Fibroblast of skin of right quadriceps (primary cell): ENCODE data around the gene NCKAP5.
"Not testable (repeated sequence)": the region's sequence is repeated elsewhere in the genome, so short reads cannot be mapped to it uniquely, and the experiment has no call there.

ENCODE experiments used
- DNase-seq: peaks from one replicate; pipeline ENCODE4 v3.0.0-alpha.2; 2013

NCKAP5 gene

DNA sequence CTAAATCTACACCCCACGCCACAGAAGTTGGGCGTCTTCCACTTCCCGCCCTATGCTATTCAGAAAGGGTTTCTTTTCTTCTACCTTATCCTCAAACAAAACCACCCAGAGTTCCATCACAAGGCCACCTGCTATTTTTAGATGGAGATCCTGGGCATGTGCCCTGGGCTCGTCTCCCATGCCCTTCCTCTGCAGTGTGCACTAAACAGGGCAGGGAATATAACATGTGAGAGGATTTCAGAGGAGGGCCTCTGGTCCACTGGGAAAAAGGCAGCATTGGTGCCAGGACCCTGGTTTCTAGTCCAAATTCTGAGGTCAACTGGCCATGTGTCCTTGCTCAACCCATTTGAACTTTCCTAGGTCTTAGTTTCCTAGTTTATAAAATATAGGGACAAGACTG is 320.0 kb downstream of the NCKAP5 start:
- no peak for DNase-seq

DNA sequence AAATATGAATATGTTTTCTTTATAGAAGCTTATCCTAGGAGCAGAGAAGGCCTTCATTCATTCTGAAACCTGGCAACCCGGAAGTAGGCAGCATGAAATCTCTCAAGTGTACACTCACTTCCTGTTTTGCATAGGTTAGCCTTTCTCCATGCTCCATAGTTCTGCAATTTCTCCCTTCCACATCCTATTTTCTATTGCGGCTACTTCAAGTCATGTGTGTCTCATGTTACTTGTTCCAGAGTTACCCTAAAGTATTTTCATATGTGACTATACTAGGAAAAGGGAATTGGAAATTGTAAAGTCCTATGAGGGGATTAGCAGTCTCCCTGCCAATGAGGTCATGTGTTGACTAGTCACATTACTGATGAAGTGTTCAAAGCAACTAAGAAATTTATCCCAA is 320.6 kb downstream of the NCKAP5 start:
- peak; percentile 8 for DNase-seq

DNA sequence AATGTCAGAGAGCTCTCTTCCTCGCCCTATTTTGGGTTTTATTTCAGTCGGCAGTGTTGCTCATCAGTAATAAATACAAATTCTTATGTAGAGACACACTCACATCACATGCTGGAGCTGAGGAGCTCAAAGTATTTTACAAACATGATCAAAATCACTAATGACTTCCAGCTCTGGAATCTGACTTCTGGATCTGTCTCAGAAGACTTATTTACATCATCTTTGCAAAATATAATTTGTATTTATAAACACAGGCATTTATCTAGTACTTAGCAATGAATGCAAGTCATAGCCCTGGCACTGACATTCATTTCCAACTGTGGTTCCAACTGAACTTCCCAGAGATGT is 327.1 kb downstream of the NCKAP5 start:
- DNase-seq = peak; percentile 71

DNA sequence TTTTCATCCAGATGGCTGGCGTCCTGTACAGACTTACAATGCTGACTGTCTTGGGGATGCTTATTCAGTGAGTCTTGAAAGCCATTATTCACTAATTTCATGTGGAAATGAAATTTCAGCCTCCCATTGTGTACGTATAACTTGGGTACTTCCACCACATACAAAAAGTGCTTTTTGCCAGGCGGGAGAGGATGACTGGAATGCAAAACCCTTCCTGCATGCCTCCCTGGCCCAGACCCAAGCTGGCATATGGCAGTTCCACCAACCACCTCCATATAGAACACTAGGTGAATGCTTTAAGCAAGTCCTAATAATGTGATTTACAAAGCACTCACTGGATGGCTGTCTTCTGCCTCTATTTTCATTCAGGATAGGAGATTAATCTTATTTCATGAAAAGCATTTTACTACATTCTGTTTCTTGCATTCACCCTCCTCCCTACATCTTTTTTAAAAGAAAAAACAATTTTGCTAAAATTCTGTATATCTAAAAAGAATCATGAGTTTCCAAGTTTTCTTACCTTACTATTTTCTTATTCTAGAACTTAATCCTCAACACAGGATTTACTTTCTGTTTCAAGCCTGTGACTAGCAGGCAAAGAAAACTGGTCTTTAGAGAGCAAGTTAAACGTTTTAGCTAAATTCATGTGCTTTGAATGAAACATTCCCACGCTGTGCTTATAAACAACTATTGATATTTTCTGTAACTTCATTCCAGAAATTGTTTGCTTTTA is 327.6 kb downstream of the NCKAP5 start:
- DNase-seq = peak; percentile 3

DNA sequence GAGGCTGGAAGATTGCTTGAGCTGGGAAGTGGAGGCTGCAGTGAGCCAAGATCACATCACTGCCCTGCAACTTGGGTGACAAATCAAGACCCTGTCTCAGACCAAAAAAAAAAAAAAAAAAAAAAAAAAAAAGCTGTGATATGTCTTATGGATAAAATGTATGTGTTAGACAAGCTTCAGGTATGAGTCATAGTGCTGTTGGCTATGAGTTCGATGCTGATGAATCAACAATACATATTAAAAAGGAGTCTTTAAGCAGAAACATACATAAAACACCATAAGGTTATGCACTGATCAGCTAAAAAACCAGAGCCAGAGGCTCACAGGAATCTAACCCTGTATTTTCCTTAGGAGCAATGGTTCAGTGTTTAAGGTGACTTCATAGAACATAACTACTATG is 332.3 kb downstream of the NCKAP5 start:
- peak; percentile 68 for DNase-seq

DNA sequence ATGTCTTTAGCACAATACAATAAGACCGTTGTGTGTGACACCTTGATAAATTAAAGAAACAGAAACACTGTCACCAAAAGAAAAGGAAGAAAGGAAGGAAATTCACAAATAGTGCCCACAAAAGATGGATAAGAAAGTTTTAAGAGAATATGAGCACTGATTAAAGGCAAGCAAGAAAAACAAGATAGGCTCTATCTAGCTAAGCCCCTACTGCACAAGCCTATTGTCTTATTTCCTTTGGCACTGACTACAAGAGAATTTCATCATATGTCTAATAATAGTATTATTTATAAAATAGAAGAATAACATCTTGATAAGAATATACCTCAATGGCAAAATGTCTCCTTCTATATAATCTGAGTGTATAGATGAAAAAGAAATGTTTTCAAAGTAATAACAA is 335.7 kb downstream of the NCKAP5 start:
- DNase-seq = no peak

DNA sequence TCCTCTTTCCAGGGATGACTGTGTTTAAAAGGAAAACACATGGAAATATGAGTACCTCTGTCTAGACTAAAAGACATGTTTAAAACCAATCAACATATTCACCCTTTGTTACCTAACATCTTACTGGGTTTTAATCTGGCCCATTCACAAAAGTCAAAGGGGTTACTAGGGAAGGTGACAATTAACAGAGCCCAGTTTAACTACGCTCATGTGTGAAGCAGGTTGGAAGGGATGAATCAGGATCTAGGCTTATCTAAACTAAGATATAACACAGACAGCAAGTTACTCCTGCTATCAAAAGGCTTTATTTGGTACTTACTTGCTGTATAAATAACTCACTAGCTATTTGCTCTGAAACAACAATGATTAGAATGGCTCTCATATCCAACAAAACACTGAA is 337.0 kb downstream of the NCKAP5 start:
- DNase-seq = no peak

DNA sequence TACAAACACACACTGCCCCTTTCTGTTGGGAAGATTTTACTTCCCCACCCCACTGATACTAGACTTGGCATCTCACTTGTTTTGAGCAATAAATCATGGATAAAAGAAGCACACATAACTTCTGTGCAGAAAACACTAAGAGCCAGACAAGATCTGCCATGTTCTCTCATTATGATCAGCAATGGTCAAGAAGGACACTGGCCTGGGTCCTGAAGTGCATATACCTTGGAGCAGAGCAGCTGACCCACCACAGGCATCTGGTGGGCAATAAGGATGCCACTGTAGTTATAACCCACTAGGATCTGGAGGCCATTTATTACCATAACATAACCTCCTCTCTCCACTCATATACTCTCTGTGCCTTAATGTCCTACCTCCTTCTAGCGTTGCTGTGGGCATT is 338.3 kb downstream of the NCKAP5 start:
- DNase-seq = no peak

DNA sequence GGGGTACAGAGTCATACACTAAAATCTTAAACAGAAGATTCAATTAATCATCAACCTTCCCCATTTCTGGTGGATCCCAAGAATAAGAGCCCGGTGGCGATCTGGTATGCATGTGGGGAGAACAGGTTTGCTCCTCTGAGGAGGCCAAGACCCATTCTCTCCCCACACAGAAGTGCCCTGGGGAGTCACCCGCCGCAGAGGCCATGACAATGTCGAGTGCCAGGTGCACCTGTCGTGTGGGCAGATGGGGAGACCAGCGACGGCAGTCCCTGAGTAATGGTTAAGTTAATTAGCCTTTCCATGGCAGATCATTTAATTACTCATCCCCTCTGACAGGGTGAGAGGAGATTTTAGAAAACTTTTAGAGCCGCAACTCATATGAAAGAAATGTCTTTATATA is 345.0 kb downstream of the NCKAP5 start:
- DNase-seq = no peak

DNA sequence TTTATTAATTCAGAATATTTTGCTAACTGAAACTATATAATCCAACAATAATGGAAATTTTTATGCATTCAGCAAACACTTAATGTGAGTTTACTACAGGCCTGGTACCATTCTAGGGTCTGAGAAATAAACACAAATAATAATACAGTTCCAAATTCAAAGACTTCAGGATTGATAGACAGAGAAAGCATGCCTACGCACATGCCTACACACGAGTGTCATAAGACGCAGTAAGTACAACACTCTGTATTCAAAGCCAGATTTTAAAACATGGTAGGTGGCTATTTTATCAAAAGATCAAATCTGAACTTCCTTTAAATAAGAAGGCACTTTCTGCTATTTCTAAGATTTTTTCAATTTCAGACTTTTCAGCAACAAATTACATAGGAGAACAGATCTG is 346.9 kb downstream of the NCKAP5 start:
- DNase-seq = no peak

DNA sequence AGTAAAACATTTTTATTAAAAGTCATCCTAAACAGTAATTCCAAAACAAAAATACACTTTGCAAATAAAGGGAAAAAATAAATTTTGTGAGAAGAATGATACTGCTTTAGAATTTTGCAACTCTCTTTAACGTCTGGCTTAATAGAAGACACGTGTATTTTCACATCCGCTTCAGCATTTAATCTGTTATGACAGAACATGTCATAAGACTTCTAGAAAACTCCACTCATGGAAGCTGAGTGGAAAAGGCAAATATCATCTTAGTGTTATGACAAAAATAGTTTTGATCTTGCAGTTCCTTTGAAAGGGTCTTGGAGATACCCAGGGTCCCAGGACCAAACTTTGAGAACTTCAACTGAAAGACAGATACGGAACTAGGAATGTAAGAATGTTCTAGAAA is 350.1 kb downstream of the NCKAP5 start:
- DNase-seq = no peak

DNA sequence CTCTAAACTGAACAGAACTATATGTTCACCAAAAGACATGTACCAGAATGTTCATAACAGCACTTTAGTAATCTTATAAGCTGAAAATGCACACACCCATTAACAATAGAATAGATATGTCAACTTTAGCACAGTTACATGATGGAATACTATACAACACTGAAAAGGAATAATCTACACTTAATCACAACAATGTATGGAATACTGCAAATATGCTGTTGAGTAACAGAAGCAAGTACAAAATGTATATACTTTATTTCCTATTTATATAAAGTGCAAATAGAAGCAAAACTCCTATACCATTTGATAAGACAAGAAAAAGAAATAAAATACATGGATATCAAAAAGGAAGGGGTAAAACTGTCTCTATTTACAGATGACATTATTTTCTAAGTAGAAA is 352.8 kb downstream of the NCKAP5 start:
- no peak for DNase-seq

DNA sequence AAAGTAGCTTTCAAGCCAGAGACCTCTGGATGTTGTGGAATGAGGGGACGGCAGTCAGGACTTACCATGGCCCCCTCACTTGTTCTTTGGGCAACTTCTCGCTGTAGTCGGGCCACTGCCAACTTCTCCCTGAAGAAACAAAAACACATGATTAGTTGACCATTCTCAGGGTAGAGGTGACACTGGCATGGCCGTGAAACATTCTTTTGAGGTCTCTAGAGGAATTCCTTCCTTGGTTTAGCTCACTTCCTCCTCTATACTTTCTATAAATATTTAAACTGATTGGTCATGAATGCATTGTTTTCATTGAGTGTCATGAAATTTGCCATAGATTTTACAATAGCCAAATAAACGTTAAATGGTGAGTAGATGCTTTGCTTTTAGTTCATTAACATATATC is 354.6 kb downstream of the NCKAP5 start:
- no peak for DNase-seq

DNA sequence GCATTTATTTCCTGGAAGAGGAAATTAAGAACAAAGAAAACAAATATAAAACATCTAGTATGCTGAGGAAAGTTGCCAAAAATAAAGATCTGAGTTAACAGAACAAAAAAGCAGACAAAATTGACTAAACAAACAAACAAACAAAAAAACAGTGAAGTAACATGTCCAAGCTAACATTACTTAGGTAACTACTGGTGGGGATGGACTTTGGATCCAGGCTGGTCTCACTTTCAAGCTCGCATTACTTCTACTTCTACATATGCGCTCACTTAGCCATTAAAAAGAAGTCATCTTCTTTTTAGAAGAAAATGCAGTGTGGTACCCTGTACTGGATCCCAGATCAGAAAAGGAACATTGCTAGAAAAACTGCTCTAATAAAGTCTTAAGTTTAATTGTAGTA is 358.9 kb downstream of the NCKAP5 start:
- no peak for DNase-seq

DNA sequence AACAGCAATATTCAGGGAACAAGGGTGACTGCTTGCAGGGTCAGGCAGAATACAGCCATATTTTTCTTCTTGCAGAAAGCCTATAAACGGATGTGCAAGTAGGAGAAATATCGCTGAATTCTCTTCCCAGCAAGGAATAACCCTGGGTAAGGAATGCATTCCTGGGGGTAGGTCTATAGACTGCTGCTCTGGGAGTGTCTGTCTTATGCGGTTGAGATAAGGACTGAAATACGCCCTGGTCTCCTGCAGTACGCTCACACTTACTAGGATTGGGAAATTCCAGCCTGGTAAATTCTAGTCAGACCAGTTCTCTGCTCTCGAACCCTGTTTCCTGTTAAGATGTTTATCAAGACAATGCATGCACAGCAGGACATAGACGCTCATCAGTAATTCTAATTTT is 361.6 kb downstream of the NCKAP5 start:
- DNase-seq = not testable (repeated sequence)

DNA sequence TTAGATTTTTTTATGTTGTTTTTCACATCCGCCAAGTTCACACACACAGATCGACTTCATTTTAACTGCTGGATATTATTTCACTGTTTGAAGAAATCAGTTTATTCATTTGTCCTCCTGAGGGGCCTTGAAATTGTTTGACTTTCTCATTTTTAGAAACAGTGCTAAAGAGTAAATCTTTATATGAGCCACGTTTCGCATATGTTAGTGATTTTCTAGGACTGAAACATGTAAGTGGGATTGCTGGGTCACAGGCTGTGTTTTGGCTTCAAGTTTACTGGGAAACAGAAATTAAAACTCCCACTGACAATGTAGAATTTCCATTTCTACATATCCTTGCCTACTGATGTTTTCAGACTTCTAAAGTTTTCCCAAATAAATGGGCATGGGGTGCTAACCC is 363.8 kb downstream of the NCKAP5 start:
- no peak for DNase-seq

DNA sequence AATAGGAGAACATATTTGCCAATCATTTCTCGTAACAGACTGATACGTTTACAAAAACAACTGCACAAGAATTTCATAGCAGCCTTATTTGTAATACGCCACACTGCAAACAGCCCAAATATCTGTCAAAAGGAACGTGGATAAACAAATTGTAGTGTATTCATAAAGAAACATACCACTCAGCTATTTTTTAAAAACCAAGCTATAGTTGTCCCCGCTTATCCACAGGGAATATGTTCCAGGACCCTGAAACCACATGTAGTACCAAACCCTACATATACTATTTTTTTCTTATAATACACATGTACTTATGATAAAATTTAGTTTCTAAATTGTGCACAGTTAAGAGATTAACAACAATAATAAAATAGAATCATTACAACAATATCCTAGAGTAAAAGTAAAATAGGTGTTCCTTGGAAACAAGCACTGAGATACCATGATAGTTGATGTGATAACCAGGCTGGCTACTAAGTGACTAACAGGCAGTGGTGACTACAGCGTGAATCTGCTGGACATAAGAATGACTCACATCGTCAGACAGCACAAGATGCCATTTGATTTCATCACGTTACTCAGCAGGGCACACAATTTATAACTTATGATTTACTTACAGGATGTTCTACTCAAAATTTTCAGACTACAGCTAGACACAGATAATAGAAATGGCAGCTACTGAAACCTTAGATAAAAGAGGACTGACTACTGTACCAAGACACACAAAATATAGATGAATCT is 367.4 kb downstream of the NCKAP5 start:
- DNase-seq = peak; percentile 89

DNA sequence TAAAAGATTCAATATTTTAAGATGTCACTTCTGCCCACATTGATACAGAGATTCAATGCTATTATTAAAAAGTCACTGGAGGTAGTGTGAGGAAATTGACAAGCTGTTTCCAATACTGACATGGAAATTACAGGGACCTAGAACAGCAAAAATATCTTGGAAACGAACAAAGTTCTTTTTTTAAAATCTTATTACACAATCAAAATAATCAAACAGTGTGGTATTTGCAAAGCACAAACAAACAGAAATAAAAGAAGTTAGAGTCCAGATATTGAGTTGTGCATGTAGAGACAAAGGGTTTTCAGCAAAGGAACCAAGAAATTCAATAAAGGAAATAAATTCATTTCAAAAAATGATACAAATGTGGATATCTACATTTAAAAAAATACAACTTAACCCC is 369.6 kb downstream of the NCKAP5 start:
- DNase-seq = no peak

DNA sequence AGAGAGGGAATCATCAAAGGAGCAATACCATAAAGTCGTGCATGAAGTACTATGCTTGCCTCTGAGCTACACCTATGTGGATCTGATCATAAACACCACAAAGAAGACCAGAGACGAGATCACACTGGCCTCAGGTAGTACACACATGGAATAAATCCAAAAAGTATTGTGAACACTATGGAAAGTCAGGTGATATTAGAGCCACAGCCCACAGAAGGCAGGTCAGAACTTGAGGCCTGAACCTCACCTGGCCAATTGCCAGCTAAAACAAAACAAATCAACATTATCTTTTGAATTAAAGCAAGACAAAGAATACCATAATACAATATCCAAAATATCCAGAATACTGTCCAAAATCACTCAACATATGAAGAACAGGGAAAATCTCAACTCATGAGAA is 371.1 kb downstream of the NCKAP5 start:
- DNase-seq = no peak

DNA sequence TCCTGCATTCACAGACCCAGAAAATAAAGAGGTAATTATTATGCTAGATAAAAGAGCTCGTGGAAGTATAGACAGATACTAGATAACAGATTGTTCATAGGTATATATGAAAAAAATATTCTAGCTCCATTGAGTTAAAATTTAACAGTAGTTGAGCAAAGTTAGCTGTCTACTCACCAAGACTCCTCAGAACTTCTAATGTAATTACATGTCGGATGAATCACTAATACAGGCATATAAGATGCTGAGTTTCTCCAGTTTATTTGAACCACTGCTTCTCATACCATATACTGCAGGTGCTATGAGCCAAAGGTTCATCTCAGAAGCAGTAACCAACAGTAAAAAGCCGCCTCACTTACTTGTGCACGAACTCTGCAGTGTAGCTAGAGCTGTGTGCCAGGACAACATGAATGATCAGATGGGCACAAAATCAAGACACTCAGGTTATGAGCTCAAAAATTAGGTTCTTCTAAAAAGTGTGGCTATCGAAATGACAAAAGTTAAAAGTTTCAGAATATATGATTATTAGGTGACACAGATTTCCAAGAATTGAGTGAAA is 373.4 kb downstream of the NCKAP5 start:
- DNase-seq = no peak

DNA sequence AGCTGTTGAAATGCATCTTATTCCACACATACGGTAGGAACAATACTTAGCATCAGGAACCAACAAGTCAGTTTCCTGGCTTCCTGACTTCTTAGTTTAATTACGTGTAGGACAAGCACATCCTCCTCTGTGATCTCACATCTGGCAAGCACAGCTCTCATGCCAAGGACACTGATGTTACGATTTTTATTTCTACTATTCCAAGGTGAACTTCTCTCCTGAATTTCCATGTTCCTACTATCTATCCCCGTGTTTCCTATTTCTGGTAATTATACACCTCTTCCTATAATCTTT is 374.0 kb downstream of the NCKAP5 start:
- DNase-seq = no peak

DNA sequence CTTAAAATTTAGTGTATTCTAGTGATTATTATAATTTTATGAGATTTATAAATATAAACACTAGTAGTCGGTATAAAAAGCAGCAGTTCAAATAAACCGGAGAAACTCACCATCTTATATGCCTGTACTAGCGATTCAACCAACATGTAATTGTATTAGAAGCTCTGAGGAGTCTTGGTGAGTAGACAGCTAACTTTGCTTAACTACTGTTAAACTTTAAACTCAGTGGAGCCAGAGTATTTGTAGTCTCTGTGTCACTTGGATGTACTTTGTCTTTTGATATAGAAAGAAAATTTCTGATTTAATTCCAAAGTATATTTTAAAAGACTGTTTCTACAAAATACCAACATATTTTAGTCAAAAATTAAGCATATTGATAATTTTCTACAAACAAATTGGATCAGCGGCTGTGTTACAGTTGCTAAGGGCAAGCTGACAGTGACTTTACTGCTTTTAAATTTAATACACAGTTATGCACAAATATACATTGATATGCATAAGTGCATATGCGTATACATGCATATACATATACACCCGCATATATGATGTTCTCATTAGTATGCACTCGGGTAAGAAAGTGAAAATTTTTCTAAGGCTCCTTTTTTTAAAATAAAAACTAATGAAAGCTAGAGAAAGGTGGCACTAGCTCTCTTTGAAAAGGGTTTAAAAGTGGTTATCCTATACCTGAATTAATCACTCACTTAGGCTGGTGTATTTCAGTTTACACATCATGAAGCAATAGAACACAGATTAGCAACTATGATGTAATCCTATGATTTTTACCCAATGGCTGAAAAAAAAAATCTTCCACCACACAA is 374.5 kb downstream of the NCKAP5 start:
- no peak for DNase-seq

DNA sequence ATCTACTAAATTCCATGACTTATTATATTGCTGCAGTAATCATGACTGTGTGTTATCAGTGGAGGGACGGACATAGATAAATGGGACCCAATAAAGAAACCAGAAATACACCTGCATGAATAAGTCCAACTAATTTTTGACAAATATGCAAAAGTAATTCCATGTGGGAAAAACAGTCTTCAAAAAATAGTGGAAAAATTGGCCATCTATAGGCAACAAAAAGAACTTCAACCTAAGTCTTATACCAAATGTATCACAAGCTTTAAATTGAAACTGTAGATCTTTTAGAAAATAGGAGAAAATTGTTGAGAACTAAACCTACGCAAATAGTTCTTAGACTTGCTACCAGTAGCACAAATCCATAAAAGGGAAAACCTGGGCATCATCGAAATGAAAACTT is 376.2 kb downstream of the NCKAP5 start:
- no peak for DNase-seq

DNA sequence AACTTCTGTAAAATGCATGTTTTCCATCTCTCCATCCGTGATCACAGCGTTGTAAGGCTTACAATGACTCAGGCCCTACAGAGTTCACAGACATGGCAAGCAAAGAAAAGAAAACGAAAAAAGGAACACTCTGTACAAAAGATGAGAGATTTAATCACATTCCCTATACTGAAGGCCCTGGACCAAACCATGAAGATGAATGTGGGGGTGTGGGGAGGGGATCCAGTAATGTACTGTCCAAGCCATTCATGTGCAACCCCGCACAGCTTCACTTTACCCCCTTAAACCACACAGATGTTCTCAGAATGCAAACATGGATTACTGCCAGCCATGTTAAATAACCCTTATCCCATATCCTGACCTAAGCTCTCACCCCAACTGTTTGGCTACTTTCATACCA is 391.1 kb downstream of the NCKAP5 start:
- DNase-seq = no peak
